SK-MEL-5 (cell line): ENCODE results near the gene C2orf42. TPM values are rescaled to one million over a fixed set of nuclear protein-coding genes. Genes with fewer than 3 reads are reported as not detected.
A peak's percentile ranks its signal among the peaks of the same experiment; 100 is the strongest.
"Not testable (repeated sequence)": the region's sequence is repeated elsewhere in the genome, so short reads cannot be mapped to it uniquely, and the experiment has no call there.

Source experiments
- DNase-seq: peaks from one replicate; pipeline ENCODE4 v3.0.0-alpha.2; 2016; ENCODE audit warnings: low read depth, low spot score
- in situ Hi-C: cut with HindIII; loops from 2 replicates; pipeline ENCODE4 v1.10.0; 2016; ENCODE audit warnings: low sequenced_read_pairs, high pct_unique_total_duplicates, low pct_unique_long_range_greater_than_20kb
- total RNA-seq: library from RNA; depleted of rRNA; stranded (reverse); fragments of >200 nt; shearing (Covaris generic); gene quantifications from 2 replicates; pipeline ENCODE4 v1.2.3, GENCODE V29; 2014

The C2orf42 gene
- total RNA-seq, 1 experiment from 2014 or later = 24.3 TPM

DNA sequence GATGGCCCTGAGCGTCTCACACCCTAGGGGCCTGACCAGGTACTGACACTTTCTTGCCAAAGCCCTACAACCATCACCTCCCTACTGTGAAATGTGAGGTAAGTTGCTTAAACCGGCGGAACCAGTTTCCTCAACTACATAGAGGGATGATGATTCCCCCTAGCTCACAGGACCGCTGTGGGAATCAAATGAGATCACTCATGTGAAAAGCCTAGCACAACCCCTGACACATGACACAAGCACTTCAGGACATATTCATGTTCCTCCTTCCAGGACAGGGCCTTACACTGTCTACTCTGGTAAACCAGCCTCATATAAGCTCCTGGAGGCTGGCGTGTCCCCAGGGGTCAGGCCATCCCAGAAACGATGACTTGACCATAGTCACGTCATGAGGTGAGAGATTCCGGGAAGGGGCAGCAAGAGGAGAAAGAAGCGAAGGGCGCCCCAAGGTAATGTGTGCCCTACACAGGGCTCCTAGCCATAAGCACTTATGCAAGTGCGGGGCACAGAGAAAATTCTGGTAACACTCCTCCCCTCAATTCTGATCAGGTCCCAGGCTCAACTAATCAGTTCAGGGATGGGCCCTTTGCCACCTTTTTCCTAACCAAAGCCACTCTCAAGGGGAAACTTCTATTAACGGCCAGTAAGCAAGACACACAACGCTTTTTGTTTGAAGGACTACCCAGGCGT, 49.5 kb downstream of the C2orf42 start:
- in situ Hi-C loops = no loop called here
- DNase-seq = peak; percentile 46

GRCh38 chr2:70140791-70141211, 50.0 kb downstream of the C2orf42 start:
- in situ Hi-C loops = no loop called here
- no peak for DNase-seq

- in situ Hi-C loops = not testable (repeated sequence)
These were observed 56.4 kb downstream of the C2orf42 start for GRCh38 chr2:70134323-70134983.

GRCh38 chr2:70133491-70134322, 57.1 kb downstream of the C2orf42 start:
- in situ Hi-C loops = no loop called here
- DNase-seq = no peak

More at GRCh38 chr2:70134323-70134983, 56.4 kb downstream of the C2orf42 start:
- DNase-seq = not testable (repeated sequence)

GRCh38 chr2:70133127-70133452, 57.7 kb downstream of the C2orf42 start:
- DNase-seq = no peak
- in situ Hi-C loops = no loop called here

DNA sequence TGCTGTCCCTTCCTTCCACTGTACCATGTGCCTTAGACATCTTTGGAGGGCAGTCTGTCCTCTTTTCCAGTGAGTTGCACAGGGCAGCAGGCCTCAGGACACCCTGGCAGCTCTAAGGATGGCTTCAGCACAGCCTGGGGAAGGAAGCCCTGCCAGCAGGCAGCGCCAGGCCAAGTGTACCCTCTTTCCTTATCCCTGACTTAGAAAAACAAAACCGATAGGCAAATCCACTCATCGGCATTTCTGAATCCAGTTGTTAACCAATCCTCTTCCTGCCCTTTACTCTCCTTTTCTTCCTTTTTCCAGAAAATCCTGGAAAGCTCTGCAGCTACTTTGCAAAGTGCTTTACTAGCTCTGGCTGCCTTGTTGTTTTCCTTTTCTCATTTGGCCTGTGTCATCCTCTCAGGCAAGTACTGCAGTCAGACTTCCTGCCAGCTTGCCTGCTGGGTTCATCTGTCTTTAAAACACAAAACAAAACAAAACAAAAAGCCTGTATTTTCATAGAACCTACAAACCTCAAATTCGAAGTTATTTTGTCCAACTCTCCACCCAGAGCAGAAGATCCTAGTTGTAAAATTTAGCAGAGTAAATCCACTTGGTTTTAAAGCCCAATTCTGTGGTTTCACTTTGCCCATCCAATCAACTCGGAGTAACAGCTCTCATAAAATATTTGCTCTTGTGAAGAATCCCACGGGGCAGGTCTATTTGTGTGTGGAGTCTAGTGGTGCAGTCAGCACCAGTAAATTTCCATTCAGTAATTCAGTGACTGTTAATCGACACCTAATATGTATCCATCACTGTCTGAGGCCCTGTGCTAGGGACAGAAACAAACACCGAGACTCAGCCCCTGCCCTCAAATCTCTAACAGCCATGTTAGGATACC, 58.3 kb downstream of the C2orf42 start:
- in situ Hi-C loops = no loop called here
- DNase-seq = peak; percentile 64

DNA sequence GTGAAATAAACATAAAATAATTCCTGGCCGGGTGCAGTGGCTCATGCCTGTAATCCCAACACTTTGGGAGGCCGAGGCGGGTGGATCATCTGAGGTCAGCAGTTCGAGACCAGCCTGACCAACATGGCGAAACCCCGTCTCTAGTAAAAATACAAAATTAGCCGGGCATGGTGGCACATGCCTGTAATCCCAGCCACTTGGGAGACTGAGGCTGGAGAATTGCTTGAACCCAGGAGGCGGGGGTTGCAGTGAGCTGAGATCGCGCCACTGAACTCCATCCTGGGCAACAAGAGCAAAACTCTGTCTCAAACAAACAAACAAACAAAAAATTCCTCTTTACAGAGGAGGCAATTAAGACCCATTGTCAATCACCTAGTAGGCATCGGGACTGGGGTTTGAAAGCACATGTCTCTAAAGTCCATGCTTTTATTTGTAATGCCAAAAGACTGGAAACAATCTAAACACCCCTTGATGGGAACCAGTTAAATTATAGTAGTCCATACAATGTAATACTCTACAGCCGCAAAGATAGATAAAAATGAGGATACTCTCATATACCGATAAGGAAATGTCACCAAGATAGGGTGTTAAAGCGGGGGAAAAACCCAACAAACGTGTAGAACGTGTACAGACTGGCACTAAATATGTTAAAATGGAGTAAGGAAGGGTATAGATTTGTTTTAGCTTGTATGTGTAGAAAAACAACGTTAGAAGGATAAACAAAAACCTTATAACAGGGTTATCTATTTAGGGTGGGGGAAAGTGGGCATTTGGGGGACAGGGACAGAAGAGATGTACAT, 59.3 kb downstream of the C2orf42 start:
- in situ Hi-C loops, DNase-seq: not testable (repeated sequence)

DNA sequence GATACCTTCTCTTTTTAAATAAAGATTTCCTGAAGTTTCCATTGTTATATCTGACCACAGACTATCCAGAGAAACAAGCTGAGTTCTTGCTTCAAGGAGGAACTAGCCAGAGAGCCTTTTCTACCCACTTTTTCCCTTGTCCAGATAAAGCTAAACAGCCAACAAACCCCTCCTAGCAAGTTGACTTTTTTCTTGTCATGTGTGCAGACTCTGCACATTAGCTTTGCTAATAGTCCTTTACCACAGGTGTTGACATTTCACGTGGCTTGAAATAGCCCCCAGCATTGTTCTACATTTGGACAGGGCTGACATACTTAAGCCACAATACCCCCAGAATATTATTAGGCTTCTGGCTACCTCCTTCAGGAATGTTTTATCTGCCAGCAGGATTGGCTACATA, 62.8 kb downstream of the C2orf42 start:
- in situ Hi-C loops = no loop called here
- no peak for DNase-seq

GRCh38 chr2:70126413-70126812, 64.4 kb downstream of the C2orf42 start:
- no peak for DNase-seq
- in situ Hi-C loops = no loop called here

- DNase-seq = no peak
- in situ Hi-C loops = no loop called here
These were observed 65.3 kb downstream of the C2orf42 start for GRCh38 chr2:70125498-70125898.

GRCh38 chr2:70124983-70125480, 65.8 kb downstream of the C2orf42 start:
- in situ Hi-C loops = no loop called here
- peak; percentile 71 for DNase-seq

- in situ Hi-C loops = no loop called here
- no peak for DNase-seq
These were observed 67.0 kb downstream of the C2orf42 start for GRCh38 chr2:70123829-70124116.

DNA sequence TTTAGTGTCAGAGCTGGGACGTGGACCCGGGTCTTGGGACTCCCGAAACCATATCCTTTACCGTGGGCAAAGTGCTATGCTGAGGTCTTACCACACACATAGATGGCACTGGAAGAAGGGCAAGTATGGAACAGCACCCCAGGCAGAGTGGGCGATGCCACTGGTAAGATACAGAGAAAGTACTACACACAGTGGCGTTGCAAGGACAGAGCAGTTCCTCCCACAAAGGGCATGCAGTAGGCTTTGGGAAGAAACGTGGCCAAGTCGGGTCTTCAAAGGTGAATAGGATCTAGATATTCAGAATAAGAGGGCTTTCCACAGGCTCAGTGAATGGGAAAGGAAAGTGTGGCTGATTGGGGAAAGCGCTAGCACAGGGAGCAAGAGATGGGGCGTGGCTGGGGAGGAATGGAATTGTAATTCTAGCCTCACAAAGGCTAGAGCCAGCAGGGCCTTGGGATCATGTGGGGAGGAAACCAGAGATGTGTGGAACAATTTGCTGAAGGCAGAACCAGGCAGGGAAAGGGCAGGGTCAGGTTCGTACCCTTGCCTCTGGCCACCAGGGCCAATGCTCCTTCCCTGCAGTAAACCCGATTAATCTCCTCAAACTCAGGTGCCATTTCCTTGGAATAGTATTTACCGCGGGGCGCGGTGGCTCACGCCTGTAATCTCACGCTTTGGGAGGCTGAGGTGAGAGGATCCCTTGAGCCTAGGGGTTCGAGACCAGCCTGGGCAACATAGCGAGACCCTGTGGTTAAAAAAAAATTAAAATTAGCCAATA, 67.6 kb downstream of the C2orf42 start:
- DNase-seq = peak; percentile 90

DNA sequence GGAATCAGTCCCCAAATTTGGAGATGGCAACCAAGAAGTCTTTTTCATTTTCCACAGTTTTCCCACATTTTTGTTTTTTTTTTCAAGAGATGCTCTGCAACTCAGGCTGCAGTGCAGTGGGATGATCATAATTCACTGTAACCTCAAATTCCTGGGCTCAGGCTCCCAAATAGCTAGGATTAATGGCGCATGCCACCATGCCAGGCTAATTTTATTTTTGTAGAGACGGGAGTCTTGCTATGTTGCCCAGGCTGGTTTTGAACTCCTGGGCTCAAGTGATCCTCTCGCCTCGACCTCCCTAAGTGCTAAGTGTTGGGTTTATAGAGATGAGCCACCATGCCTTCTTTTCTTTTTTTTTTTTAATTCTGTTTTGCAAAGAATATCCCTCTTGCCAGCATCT, 68.3 kb downstream of the C2orf42 start:
- in situ Hi-C loops = no loop called here
- DNase-seq = no peak

More for the DNA sequence above, 67.6 kb downstream of the C2orf42 start:
- in situ Hi-C loops = no loop called here

GRCh38 chr2:70121627-70122372, 69.0 kb downstream of the C2orf42 start:
- in situ Hi-C loops = no loop called here
- DNase-seq = no peak
